ENCODE measurements around the gene ACTG1. TPM values are rescaled to one million over a fixed set of nuclear protein-coding genes. Genes with fewer than 3 reads are reported as not detected.

ACTG1 gene
- total and polyA plus RNA-seq, 2 of the 4 experiments (the other 2 are of a cell fraction) = 10,907 to 15,732 TPM

GRCh38 chr17:81527591-81528383 is 15.2 kb upstream of the ACTG1 start, which contains the start of gene FSCN2:
FSCN2 (plus strand) TSS chr17:81528377; CDS start chr17:81528532, 155 bp downstream.
- H2AK5ac ChIP-seq (ENCODE audit: low read depth, low read length) = no peak within 1 kb of the TSS
- no peaks in the 10 kb centered on the region for H3K9me1 ChIP-seq (ENCODE audit: insufficient read depth, low read length)
- H3K79me1 ChIP-seq (ENCODE audit: low read depth in 1 of 2, low read length in 2 of 2) = no peaks in the 10 kb centered on the region
- H3K23ac ChIP-seq (ENCODE audit: low read depth, low read length) = no peak within 1 kb of the TSS
- no peak within 1 kb of the TSS for H3K14ac ChIP-seq (replicated peaks; ENCODE audit: low read depth, low read length)
- H2BK20ac ChIP-seq (ENCODE audit: low read depth, low read length) = no peak within 1 kb of the TSS
- no peak within 1 kb of the TSS for H3K56ac ChIP-seq (ENCODE audit: extremely low read depth, insufficient read depth, low read length)
- in situ Hi-C loops (cut with MboI; ENCODE audit: low sequenced_read_pairs) (no loop called here), dilution Hi-C loops (cut with HindIII; ENCODE audit: low sequenced_read_pairs, unreplicated experiment) (no loop called here), intact Hi-C loops (cut with micrococcal nuclease) (no loop called here)
- POLR2A ChIA-PET (ENCODE audit: unreplicated experiment) = no interaction called here
- peaks cover 9% of the 10 kb centered on the region for H3K27me3 ChIP-seq (ENCODE audit: control insufficient read depth, insufficient read depth, low read length)
- no peak within 1 kb of the TSS for H2BK120ac ChIP-seq (ENCODE audit: low read depth, low read length)
- 35% methylated on average over 16 of the region's 42 CpGs; no CpG with 5 or more reads in 1 of the 2 experiments for WGBS, 2 experiments (ENCODE audit: extremely low coverage in 2 of 2, insufficient read length in 1 of 2)
- no peak within 1 kb of the TSS for H3K4me2 ChIP-seq (ENCODE audit: low read depth, low read length)
- no peaks in the 10 kb centered on the region for H3K36me3 ChIP-seq (ENCODE audit: control insufficient read depth, insufficient read depth, low read length)
- H4K5ac ChIP-seq (ENCODE audit: low read depth, low read length) = no peak within 1 kb of the TSS
- H3K27ac ChIP-seq (ENCODE audit: insufficient read depth, low read length) = no peak within 1 kb of the TSS
- no peak within 1 kb of the TSS for H2BK15ac ChIP-seq (ENCODE audit: low read depth, low read length)
- no peak within 1 kb of the TSS for H2BK5ac ChIP-seq (ENCODE audit: low read depth, low read length, poor library complexity, severe bottlenecking)
- peaks cover 5% of the 10 kb centered on the region; the same call in 1 of the 2 replicates for H3K4me1 ChIP-seq (ENCODE audit: control insufficient read depth, insufficient read depth, low read length)
- no peak within 1 kb of the TSS for H3K4me3 ChIP-seq (ENCODE audit: insufficient read depth, low read depth, low read length)
- no peak within 1 kb of the TSS for H2AFZ ChIP-seq (replicated peaks; ENCODE audit: low read length, poor library complexity)
- H3K18ac ChIP-seq (ENCODE audit: low read depth, low read length) = no peak within 1 kb of the TSS
- H3K9ac ChIP-seq (ENCODE audit: low read depth, low read length) = no peak within 1 kb of the TSS
- no peak for TF ChIP-seq NFE2L2 (IDR thresholded peaks at IDR 0.05; ENCODE audit: low read depth, low read length)
- TF ChIP-seq CTCF (conservative IDR thresholded peaks at IDR 0.05; ENCODE audit: low read depth, low read length) = peak; percentile 18; the same call in 1 of the 2 replicates
- DNase-seq (no peak), ATAC-seq (ENCODE audit: low read depth) (peak; percentile 27)
- H4K20me1 ChIP-seq (ENCODE audit: insufficient read depth, low read length) = peaks cover 17% of the 10 kb centered on the region
- H3K4ac ChIP-seq (ENCODE audit: low read depth, low read length) = no peak within 1 kb of the TSS
- CTCF ChIA-PET = no interaction called here
- no TSS peak for BruUV-seq (replicated peaks)
- no peaks in the 10 kb centered on the region for H3K9me3 ChIP-seq (ENCODE audit: control insufficient read depth, insufficient read depth, low read length)
- H4K91ac ChIP-seq (ENCODE audit: insufficient read depth, low read depth, low read length) = no peak within 1 kb of the TSS
- H2AK9ac ChIP-seq (replicated peaks; ENCODE audit: low read depth, low read length, poor library complexity) = no peak within 1 kb of the TSS
- no peak within 1 kb of the TSS for H4K8ac ChIP-seq (ENCODE audit: low read depth in 2 of 2, low read length in 2 of 2)
